Stimulated activated naive CD4-positive, alpha-beta T cell treated with Interleukin-2 at 50 U/mL for 16 hours (primary cell): ENCODE measurements around the gene SLC30A9.

ENCODE experiments used
- DNase-seq: peaks from one replicate; lab custom pipeline; 2025; lab: John Stamatoyannopoulos, UW

Gene SLC30A9

DNA sequence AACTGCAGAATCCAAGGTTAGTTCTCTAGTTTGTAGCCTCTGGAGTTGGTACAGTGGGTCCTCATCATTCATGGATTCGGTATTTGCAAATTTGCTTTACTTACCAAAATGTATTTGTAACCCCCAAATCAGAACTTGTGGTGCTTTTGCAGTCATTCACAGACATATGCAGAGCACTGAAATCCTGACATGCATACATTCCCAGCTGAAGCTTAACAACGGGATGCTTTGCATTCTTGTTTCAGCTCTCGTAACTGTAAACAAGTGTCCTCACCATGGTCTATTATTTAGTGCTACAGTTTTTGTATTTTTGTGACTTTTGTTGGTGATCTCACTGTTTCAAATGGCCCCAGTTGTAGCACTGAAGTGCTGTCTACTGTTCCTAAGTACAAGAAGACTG, 146.0 kb downstream of the SLC30A9 start:
- DNase-seq = no peak
